GM12878 (cell line): ENCODE measurements around the gene NES. TPM values are rescaled to one million over a fixed set of nuclear protein-coding genes. Genes with fewer than 3 reads are reported as not detected.

Experiments used
- ATAC-seq: fragments of 200-7000 bp; cut with Tn5 transposase; 3 replicates; pipeline ENCODE4 v1.9.1; 2020; ENCODE audit warnings: mild to moderate bottlenecking, moderate library complexity
- BruUV-seq: library from RNA; stranded (reverse); fragments of 400-500 nt; replicated peaks from 2 replicates; lab custom pipeline; 2021; lab: Mats Ljungman, UMichigan
- CTCF ChIA-PET: fragments of 300-600 bp; sonication (Branson Sonifier 250); formaldehyde crosslinking; extraction: SDS; loops from one replicate; lab custom pipeline; 2021; ENCODE audit warnings: inconsistent platforms; lab: Yijun Ruan, JAX
- POLR2A ChIA-PET: fragments of 350-600 bp; formaldehyde crosslinking; extraction: SDS; loops from one replicate; lab custom pipeline; 2021; ENCODE audit warnings: inconsistent platforms; lab: Charles Lee
- RAD21 ChIA-PET: fragments of 300-600 bp; sonication (Branson Sonifier 250); formaldehyde crosslinking; loops from one replicate; lab custom pipeline; 2023; ENCODE audit warnings: antibody characterized with exemption; ENCODE audit not compliant: unreplicated experiment; lab: Charles Lee
- SMC1A ChIA-PET: fragments of 300-600 bp; sonication (Branson Sonifier 250); formaldehyde crosslinking; loops from one replicate; lab custom pipeline; 2023; ENCODE audit not compliant: unreplicated experiment, uncharacterized antibody; lab: Charles Lee
- DNase-seq: peaks from one replicate; pipeline ENCODE4 v3.0.0-alpha.2; 2011; ENCODE audit warnings: low read depth, low spot score
- FAIRE-seq: peaks from 3 replicates; lab custom pipeline; 2011; peaks lifted over from hg19 to GRCh38; lab: Jason Lieb, UNC
- H2AFZ ChIP-seq: 2 replicates; pipeline ENCODE4 v1.6.0; 2011; ENCODE audit warnings: low read depth, low read length, control low read depth; ENCODE audit not compliant: control insufficient read depth
- H3K27ac ChIP-seq: 2 replicates; pipeline ENCODE4 v1.5.1; 2011; ENCODE audit warnings: control low read depth; ENCODE audit not compliant: control insufficient read depth, insufficient read depth
- H3K27me3 ChIP-seq, 2 experiments: replicated peaks in 1 of 2; 2 replicates each; pipeline versions ENCODE4 v1.6.0 to v1.6.1; 2011; ENCODE audit warnings: low read length in 1 of 2; ENCODE audit not compliant: control insufficient read depth in 2 of 2, insufficient read depth in 2 of 2
- H3K36me3 ChIP-seq, 2 experiments: 2 replicates each; pipeline ENCODE4 v1.5.1; 2011; ENCODE audit warnings: low read length in 1 of 2; ENCODE audit not compliant: control insufficient read depth in 2 of 2, insufficient read depth in 2 of 2
- H3K4me1 ChIP-seq: 2 replicates; pipeline ENCODE4 v1.6.1; 2011; ENCODE audit warnings: mild to moderate bottlenecking, low read length, moderate library complexity, mixed read lengths; ENCODE audit not compliant: control insufficient read depth, insufficient read depth
- H3K4me2 ChIP-seq: 2 replicates; pipeline ENCODE4 v1.6.0; 2011; ENCODE audit warnings: control low read depth; ENCODE audit not compliant: control insufficient read depth, insufficient read depth
- H3K4me3 ChIP-seq: fragments of 200-600 bp; sonication (generic); 2 replicates; pipeline ENCODE4 v1.5.1; 2016
- H3K79me2 ChIP-seq: 2 replicates; pipeline ENCODE4 v1.6.0; 2011; ENCODE audit warnings: low read length; ENCODE audit not compliant: control insufficient read depth, insufficient read depth
- H3K9ac ChIP-seq: 2 replicates; pipeline ENCODE4 v1.8.0; 2011; ENCODE audit warnings: low read length, control low read depth, mixed read lengths; ENCODE audit not compliant: control insufficient read depth, insufficient read depth
- H3K9me3 ChIP-seq: replicated peaks from 3 replicates; pipeline ENCODE4 v1.5.1; 2011; ENCODE audit warnings: mild to moderate bottlenecking, low read length; ENCODE audit not compliant: control insufficient read depth, insufficient read depth
- H4K20me1 ChIP-seq: 2 replicates; pipeline ENCODE4 v1.6.0; 2011; ENCODE audit not compliant: control insufficient read depth, insufficient read depth
- CBX5 ChIP-seq: sonication (generic); IDR thresholded peaks from 2 replicates; pipeline ENCODE4 v1.6.1; 2016; ENCODE audit warnings: low read depth, moderate library complexity, mild to moderate bottlenecking, inconsistent platforms
- EGR1 ChIP-seq, 2 experiments: IDR thresholded peaks; 1 replicate in 1 of 2; 2 replicates in 1 of 2; pipeline ENCODE4 v1.6.1; 2011 to 2012; ENCODE audit warnings: low read depth in 2 of 2, low read length in 2 of 2, borderline replicate concordance in 1 of 2, mild to moderate bottlenecking in 1 of 2, moderate library complexity in 1 of 2
- EP300 ChIP-seq, 2 experiments: fragments of 150-350 bp in 1 of 2; IDR thresholded peaks; 2 replicates each; pipeline ENCODE4 v1.6.1; 2011 to 2012; ENCODE audit warnings: low read depth in 2 of 2, low read length in 2 of 2, borderline replicate concordance in 1 of 2, improper control_type of control experiment in 1 of 2, inconsistent platforms in 1 of 2; ENCODE audit not compliant: control insufficient read depth in 1 of 2
- HSF1 ChIP-seq: fragments of 150-350 bp; IDR thresholded peaks from 2 replicates; pipeline ENCODE4 v1.6.1; 2014; ENCODE audit warnings: mild to moderate bottlenecking, low read depth, low read length
- RAD51 ChIP-seq: fragments of 450-650 bp; IDR thresholded peaks from 2 replicates; pipeline ENCODE4 v1.6.1; 2016; ENCODE audit warnings: moderate library complexity, mild to moderate bottlenecking, inconsistent platforms
- SUPT20H ChIP-seq: IDR thresholded peaks from 2 replicates; pipeline ENCODE4 v1.6.1; 2011; ENCODE audit warnings: low read depth, mild to moderate bottlenecking, low read length, moderate library complexity, borderline replicate concordance; ENCODE audit not compliant: control insufficient read depth
- WGBS: methylation state at CpG from one replicate; pipeline ENCODE4 v1.1.6; 2016; ENCODE audit warnings: low lambda C conversion rate; ENCODE audit not compliant: insufficient replicate concordance, insufficient coverage; ENCODE audit errors: missing lambda C conversion rate; 5-methylcytosine and 5-hydroxymethylcytosine counted together
- in situ Hi-C: fragments of 300-500 bp; cut with MboI; formaldehyde crosslinking; loops from 9 replicates; pipeline ENCODE4 v1.14.3; 2018; ENCODE audit warnings: mixed read lengths
- intact Hi-C: fragments of 100-400 bp; cut with micrococcal nuclease; formaldehyde crosslinking; loops from one replicate; pipeline ENCODE4 v1.14.2; 2022; ENCODE audit not compliant: unreplicated experiment
- polyA plus RNA-seq, 11 experiments: library from polyadenylated mRNA; depleted of rRNA in 4 of 11; unstranded in 6 of 11; stranded (reverse) in 5 of 11; fragments of >200 nt; fragmentation: Nextera tagmentation in 4 of 11; fragmentation: Illumina TruSeq in 1 of 11; extraction: Ambion mirVana in 4 of 11; extraction: Trizol in 1 of 11; gene quantifications; 1 replicate in 1 of 11; 2 replicates in 10 of 11; pipeline versions ENCODE4 v1.2.1 to v1.2.3, GENCODE V29; 2011 to 2016; ENCODE audit warnings: inconsistent platforms in 2 of 11, missing spikeins in 2 of 11, low read depth in 1 of 11
- total RNA-seq, 4 experiments: library from RNA; depleted of rRNA in 3 of 4; stranded (reverse); fragments of >200 nt in 3 of 4; fragmentation: Illumina TruSeq in 1 of 4; extraction: Trizol in 1 of 4; gene quantifications; 2 replicates each; pipeline versions ENCODE4 v1.2.1 to v1.2.3, GENCODE V29; 2013 to 2021

The NES gene
- total and polyA plus RNA-seq, 10 of the 15 experiments (the other 5 are each of a cell fraction or from before 2014, with no cell fraction given): under 0.01 to 0.15 (median 0.02) TPM; not detected in 4

- peaks cover 18 to 33% of the 10 kb centered on the region in 2 experiments for H3K27me3 ChIP-seq
- H3K9me3 ChIP-seq: no peaks in the 10 kb centered on the region
- no peak overlapping the region for H3K4me2 ChIP-seq
- no TSS peak for BruUV-seq
- H3K4me3 ChIP-seq: no peak overlapping the region
- ATAC-seq (no peak), DNase-seq (no peak), FAIRE-seq (no peak)
- whole genome bisulfite sequencing: 59% methylated on average over 5 of the region's 5 CpGs
- ChIA-PET POLR2A (interaction anchor here (0.7 to 1.9 kb wide), 2 partner anchors 26 to 163 kb away, joined by 3 to 10 read pairs; no protein-coding TSS in a partner anchor), RAD21 (no interaction called here), CTCF (interaction anchor here (1.4 to 2.1 kb wide), 3 partner anchors 10 to 34 kb away, joined by 4 to 14 read pairs (median 7); no protein-coding TSS in a partner anchor), SMC1A (interaction anchor here (1.3 kb wide), 1 partner anchor 31 kb away, joined by 4 read pairs; no protein-coding TSS in a partner anchor)
- peaks cover 4% of the 10 kb centered on the region; the same call in 1 of the 2 replicates for H4K20me1 ChIP-seq
- intact Hi-C loops: no loop called here
- H3K27ac ChIP-seq: no peak overlapping the region
- no peak overlapping the region for H2AFZ ChIP-seq
- no peaks in the 10 kb centered on the region for H3K4me1 ChIP-seq
- no peak for TF ChIP-seq EGR1 (IDR thresholded peaks at IDR 0.05; ENCODE audit: borderline replicate concordance in 1 of 2, low read depth in 2 of 2, low read length in 2 of 2)
- TF ChIP-seq SUPT20H: no peak
- TF ChIP-seq HSF1: no peak
- TF ChIP-seq RAD51: no peak
- TF ChIP-seq CBX5: no peak
- no peak for TF ChIP-seq EP300 (IDR thresholded peaks at IDR 0.05; ENCODE audit: borderline replicate concordance in 1 of 2, control insufficient read depth in 1 of 2, low read depth in 2 of 2, low read length in 2 of 2)
- no peaks in the 10 kb centered on the region for H3K79me2 ChIP-seq
- no peak overlapping the region for H3K9ac ChIP-seq
- in situ Hi-C loops: no loop called here
- H3K36me3 ChIP-seq: no peaks in the 10 kb centered on the region
Observed at GRCh38 chr1:156694690-156694962, 17.4 kb upstream of the NES start.
